GM18951 (cell line): ENCODE measurements around the gene RECK.

Experiments
- POLR2A ChIP-seq: IDR thresholded peaks from 4 replicates; pipeline ENCODE4 v1.6.1; 2011; ENCODE audit warnings: mild to moderate bottlenecking; ENCODE audit not compliant: insufficient read length, insufficient read depth; ENCODE audit errors: extremely low read depth
- in situ Hi-C: fragments of 300-500 bp; cut with MboI; formaldehyde crosslinking; loops from one replicate; pipeline ENCODE4 v1.12.0; 2022; ENCODE audit warnings: low sequenced_read_pairs, mixed read lengths, inconsistent platforms; ENCODE audit not compliant: unreplicated experiment

The RECK gene

DNA sequence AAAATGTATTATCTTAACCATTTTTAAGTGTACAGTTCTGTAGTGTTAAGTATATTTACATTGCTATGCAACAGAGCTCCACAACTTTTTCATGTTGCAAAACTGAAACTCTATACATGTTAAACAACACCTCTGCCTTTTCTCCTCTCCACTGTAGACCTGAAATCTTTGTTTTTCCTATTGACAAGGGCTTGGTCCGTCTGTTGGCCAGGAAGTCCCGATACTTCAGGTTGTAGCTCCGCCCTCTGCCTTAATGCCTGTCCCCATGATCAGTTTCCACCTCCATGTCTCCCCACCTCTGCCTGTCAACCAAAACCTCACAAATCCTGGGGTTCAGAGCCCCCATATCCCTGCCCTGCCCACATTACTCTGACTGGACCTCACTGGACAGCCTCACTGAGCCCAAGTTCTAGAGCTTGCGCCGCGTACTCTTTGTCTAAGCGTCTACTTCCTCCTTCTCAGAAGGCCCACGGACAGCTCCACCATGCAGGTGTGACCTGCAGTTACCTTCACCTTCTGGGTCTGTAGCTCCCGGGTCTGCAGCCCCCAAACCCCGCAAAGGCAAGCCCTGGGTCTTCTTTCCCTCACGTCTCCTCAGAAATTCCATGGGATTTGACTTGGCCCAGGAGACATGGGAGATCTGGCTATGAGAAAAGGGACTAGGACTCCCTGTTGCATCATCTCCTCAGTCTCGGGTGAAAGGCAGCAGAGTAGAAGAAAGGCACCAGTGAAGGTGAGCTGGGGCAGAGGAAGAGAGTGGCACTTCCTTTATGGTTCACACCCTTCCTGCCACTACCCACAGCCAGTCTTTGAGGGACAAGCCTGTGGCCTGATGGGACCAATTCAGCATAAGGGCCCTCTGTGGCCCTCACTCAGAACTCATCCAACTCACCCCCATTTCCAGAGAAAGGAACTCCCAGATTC is 107.9 kb downstream of the RECK start:
- in situ Hi-C loops: no loop called here
- no peak for TF ChIP-seq POLR2A

DNA sequence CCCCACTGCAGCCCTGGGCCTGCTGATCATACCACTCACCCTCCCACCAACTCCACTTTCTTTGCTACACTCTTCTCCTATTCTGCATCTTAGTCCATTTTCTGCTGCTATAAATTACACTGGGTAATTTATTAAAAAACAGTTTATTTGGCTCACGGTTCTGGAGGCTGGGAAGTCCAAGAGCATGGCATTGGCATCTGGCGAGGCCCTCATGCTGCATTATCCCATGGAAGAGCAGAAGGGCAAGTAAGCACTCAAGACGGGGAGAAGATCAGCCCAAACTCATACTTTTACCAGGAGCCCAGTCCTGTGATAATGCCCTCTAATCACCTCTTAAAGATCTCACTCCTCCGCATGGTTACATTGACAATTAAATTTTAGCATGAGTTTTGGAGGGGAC is 109.3 kb downstream of the RECK start:
- in situ Hi-C loops: no loop called here
- TF ChIP-seq POLR2A: no peak

DNA sequence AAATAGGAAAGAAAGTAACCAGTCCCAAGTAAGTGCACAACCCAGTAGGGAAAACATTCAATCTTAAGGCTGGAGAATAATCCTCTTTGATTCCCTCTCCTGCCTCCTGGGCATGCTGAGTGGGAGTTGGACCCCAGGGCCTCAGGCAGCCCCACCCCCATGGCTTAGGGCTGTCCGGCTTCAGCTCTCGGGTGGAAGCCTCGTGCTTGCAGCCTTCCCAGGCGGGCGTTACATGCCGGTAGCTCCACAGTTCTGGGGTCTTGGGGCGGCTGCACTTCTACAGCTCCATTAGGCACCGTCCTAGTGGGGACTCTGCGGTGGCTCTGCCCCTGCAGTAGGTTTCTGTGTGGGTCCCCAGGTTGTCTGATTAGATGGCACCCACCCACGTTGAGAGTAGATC is 109.9 kb downstream of the RECK start:
- in situ Hi-C loops: no loop called here
- TF ChIP-seq POLR2A: no peak

DNA sequence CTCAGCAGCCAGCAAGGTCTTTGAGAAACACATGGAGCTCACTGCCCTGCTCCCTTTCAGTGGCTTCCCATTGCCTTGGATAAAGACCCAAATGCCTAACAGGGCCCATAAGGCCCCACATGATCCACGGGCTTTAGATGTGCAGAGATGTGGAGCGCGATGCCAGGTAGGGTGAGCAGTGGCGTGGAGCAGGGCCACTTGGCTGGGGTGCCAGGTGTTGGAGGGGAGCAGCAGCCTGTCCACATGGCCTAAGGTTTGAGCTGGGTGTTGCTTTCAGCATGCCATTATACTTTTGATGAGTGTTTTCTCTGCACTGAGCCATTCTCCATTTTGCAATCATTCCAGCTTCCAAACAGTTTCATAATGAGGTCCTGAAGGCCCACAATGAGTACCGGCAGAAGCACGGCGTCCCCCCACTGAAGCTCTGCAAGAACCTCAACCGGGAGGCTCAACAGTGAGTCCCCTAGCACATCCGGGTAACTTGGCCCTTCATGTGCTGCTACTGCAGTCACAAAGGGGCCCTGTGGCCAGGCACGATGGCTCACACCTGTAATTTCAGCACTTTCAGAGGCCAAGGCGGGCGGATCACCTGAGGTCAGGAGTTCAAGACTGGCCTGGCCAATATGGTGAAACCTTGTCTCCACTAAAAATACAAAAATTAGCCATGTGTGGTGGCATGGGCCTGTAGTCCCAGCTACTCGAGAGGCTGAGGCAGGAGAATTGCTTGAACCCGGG is 110.9 kb downstream of the RECK start:
- in situ Hi-C loops: no loop called here
- TF ChIP-seq POLR2A: no peak

DNA sequence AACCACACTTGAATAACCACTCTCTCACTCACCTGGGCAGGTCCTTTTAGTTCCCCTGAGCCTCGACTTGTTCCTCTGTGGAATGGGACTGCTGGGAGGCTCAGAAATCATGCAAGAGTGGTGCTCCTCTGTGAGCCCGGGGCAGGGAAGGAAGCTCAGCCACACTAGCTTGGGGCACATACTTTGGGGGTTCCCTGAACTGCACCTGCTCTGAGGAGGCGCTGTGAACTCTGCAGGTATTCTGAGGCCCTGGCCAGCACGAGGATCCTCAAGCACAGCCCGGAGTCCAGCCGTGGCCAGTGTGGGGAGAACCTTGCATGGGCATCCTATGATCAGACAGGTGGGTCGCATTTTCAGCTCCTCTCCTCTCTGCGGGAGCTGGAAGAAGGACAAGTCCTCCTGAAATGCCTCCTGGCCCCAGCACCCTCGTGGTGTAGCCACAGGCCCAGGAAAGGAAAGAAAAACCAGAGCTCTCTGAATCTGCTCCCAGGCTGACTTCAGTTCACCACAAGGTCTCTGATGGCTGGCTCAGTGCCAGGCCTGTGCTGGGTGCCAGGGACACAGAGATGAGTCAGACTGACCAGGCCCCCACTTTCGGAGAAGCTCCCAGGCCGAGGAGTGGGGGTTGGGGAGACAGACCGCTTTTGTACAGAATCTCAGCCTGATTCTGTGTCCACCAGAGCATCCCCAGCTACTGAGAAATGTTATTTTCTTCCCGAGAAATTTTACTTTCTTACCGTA is 111.8 kb downstream of the RECK start:
- in situ Hi-C loops: no loop called here
- TF ChIP-seq POLR2A: no peak

DNA sequence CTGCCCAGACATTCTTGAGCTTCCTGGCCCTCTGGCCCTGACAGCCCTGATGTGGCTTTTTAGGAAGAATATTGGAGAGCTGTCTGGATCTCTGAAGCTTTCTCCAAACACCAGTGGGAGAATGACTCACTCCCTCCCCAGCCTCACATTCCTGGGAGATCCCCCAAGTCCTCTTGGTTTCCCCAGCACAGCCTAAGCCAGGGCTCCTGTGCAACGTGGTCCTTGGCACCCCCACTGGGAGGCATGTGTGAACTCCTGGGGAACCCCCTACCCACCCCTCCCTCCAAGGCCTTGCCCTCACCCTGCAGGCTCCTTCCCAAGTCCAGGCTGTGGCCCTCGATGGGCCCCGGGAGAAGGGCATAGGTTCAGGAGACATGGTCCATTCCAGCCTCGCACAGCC is 112.5 kb downstream of the RECK start:
- TF ChIP-seq POLR2A: no peak
- in situ Hi-C loops: no loop called here

DNA sequence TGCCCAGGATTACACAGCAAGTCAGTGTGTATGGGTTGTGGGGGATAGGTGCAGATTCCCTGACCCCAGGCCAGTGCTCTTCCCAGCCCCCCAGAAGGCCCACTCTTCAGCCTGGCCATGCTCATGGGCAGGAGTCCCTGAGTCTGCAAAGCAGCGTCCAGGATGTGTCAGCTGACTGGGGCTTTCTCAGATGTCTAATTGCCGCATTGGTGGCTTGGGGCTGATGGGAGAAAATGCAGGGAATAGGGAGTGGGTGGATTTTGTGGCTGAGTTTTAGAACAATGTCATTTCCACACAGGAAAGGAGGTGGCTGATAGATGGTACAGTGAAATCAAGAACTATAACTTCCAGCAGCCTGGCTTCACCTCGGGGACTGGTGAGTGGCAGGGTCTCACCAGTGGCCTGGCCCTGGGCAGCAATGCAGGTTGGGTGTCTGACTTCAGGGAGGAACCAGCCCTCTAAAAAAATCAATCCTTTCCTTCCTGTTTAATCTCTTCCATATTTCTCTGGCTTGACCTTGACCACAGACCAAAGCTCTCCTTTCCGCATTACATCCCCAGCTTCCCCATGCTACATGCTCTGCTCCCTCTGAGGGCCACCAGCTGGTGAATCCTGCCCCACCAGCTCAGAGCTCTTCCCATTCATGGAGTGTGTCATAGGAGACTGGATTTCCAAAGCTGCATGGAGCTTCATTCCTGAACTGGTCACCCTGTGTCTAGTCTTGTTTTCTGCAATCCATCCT is 114.0 kb downstream of the RECK start:
- in situ Hi-C loops: no loop called here
- no peak for TF ChIP-seq POLR2A

DNA sequence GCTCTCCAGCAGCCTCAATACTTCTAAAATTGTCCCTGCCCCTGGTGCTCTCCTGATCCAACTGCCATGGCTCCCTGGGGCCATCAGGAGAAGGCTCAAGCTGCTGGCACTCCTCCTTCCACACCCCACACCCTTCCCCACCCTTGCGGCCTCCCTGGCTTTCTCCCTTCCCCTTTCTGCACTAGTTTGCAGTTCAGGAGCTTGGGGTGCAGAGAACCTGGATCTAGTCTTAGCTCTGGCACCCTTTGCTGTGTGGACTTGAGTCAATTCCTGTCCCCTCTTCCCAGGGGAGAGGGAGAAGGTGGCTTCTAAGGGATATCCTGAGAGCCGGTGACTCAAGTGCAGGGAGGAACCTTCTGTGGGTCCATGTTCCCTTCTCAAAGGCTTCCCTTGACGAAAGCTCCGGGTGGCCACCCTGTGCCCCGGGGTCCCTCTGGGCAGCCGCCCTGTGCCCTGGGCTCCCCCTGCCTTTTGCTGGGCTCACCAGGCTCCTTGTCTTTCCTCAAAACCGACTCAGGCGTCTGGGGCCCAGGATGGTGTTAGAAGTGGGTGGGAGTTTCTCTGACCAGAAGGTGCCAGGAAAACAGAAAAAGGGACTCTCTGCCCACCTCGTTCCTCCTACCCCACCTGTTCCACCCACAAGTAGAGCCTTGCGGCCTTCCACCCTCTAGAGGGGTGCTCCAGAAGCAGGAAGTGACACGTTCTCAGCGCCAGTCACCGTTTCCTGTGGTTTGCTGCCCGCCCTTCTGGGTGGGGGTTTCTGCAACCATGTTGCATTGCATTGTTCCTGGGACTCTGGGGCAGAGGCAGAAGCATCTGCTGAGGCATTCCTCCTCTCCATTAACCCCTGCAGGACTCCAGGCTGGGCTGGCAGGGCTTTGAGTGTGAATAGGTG is 114.8 kb downstream of the RECK start:
- TF ChIP-seq POLR2A: peak; percentile 56
- in situ Hi-C loops: no loop called here

DNA sequence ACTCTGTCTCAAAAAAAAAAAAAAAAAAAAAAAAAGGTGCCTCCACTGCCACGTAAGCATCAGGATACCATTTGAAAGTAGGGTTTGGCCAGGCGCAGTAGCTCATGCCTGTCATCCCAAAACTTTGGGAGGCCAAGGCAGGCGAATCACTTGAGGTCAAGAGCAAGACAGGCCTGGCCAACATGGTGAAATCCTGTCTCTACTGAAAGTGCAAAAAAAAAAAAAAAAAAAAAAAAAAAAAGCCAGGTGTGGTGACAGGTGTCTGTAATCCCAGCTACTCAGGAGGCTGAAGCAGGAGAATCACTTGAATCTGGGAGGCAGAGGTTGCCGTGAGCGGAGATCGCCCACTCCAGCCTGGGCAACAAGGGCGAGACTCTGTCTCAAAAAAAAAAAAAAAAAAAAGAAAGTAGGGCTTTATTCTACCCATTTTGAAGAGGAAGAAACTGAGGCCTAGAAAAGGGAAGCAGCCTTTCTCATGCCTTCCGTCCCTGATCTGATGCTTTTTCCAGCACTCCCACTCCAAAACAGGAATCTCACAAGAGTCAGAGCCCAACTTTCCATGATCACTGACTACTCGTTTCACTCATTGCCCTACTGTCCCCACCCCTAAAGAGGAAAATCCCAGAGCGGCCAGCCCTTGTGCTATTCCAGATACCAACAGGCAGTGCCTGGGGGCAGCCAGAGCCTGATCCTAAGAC is 116.2 kb downstream of the RECK start:
- in situ Hi-C loops: no loop called here
- TF ChIP-seq POLR2A: no peak

DNA sequence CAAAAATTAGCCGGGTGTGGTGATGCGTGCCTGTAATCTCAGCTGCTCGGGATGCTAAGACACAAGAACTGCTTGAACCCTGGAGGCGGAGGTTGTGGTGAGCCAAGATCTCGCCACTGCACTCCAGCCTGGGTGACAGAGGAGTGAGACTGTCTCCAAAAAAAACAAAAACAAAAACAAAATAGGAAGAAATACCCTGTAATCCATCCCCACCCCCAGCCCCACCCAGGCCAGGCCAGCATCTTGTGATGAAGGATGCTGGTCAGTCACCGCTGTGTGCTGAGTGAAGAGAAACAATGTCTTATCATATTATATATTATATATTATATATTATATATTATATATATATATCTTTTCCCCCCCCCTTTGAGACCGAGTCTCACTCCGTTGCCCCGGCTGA is 117.0 kb downstream of the RECK start:
- in situ Hi-C loops: no loop called here
- no peak for TF ChIP-seq POLR2A

DNA sequence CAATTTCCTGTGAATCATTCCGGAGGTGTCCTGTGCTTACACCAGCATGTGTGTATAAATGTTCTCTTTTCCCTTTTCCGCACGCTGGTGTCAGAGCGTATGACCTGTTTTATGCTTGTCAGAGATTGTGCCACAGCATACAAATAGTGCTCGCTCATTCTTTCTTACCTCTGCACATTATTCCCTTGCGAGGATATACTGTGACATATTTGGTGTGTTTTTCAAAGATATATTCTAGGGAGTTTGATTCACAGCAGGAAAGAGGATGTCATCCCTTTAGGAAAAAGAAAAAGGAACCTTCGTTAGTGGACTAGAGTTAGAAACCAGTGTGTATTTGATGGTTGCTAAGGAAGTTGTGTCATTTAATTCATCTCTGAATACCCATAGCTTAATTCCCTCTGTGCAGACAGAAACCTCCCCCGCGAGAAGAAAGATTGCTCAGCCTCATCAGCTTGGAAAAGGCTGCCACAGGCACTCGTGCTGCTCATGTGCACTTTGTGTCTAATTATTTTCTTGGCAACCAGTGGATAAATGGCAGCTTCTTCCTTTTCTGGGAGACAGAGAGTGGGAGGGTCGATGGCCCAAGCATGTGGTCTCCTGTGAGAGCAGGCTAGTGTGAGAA is 117.7 kb downstream of the RECK start:
- TF ChIP-seq POLR2A: no peak
- in situ Hi-C loops: no loop called here

DNA sequence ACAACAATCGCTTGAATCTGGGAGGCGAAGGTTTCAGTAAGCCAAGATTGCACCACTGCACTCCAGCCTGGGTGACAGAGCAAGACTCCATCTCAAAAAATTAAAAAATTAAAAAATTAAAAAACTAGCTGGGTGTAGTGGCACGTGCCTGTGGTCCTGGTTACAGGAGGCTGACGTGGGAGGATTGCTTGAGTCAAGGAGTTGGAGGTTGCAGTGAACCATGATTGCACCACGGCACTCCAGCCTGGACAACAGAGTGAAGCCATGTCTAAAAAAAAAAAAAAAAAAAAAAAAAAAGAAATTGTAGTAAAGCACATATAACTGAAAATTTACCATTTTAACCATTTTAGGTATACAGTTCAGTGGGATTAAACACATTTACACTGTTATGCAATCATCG is 119.4 kb downstream of the RECK start:
- no peak for TF ChIP-seq POLR2A

More for the DNA sequence above, 119.4 kb downstream of the RECK start:
- in situ Hi-C loops: no loop called here
